HG03175 (cell line): ENCODE measurements around the gene PTPN6.
"Not testable (repeated sequence)": the region's sequence is repeated elsewhere in the genome, so short reads cannot be mapped to it uniquely, and the experiment has no call there.

Experiments used
- ATAC-seq: cut with Tn5 transposase; IDR thresholded peaks from one replicate; pipeline ENCODE4 v1.9.1; 2021; ENCODE audit warnings: mild to moderate bottlenecking, moderate library complexity; ENCODE audit not compliant: unreplicated experiment

PTPN6 gene

GRCh38 chr12:6950811-6951540 is at the start of gene PTPN6:
Gene PTPN6, plus strand, starts transcription at chr12:6951356. Its CDS starts 157 bp downstream, at chr12:6951513.
- peak; percentile 15 for ATAC-seq

GRCh38 chr12:6902448-6902847 is 48.7 kb upstream of the PTPN6 start:
- no peak for ATAC-seq

- ATAC-seq, result no peak
Measured at GRCh38 chr12:6903722-6904121, 47.4 kb upstream of the PTPN6 start.

GRCh38 chr12:6904280-6905276 is 46.6 kb upstream of the PTPN6 start, which contains the start of gene LRRC23:
Gene LRRC23, plus strand, starts transcription at chr12:6904822. Its CDS starts 812 bp downstream, at chr12:6905634.
- peak; percentile 94 for ATAC-seq

- ATAC-seq, result no peak
Measured at GRCh38 chr12:6905414-6906040, 45.6 kb upstream of the PTPN6 start.

- not testable (repeated sequence) for ATAC-seq
Measured at GRCh38 chr12:6908141-6908540, 43.0 kb upstream of the PTPN6 start.

GRCh38 chr12:6909421-6910145 is 41.6 kb upstream of the PTPN6 start:
- no peak for ATAC-seq

GRCh38 chr12:6912164-6912935 is 38.8 kb upstream of the PTPN6 start:
- ATAC-seq, result no peak

GRCh38 chr12:6914246-6914946 is 36.8 kb upstream of the PTPN6 start, which contains the start of gene ENO2:
Gene ENO2, plus strand, starts transcription at chr12:6914580. Its CDS starts 1,253 bp downstream, at chr12:6915833.
- ATAC-seq, result peak; percentile 77

GRCh38 chr12:6914947-6915788 is 36.0 kb upstream of the PTPN6 start:
- ATAC-seq, result no peak

- no peak for ATAC-seq
Measured at GRCh38 chr12:6915789-6916285, 35.3 kb upstream of the PTPN6 start.

- no peak for ATAC-seq
Measured at GRCh38 chr12:6916426-6917200, 34.5 kb upstream of the PTPN6 start.

GRCh38 chr12:6917491-6918231 is 33.5 kb upstream of the PTPN6 start:
- no peak for ATAC-seq

- ATAC-seq, result no peak
Measured at GRCh38 chr12:6919588-6919987, 31.6 kb upstream of the PTPN6 start.

- ATAC-seq, result no peak
Measured at GRCh38 chr12:6921539-6921938, 29.6 kb upstream of the PTPN6 start.
